HTR-8/SVneo (cell line): ENCODE results near the gene TRIP10.
"Not testable (repeated sequence)": the region's sequence is repeated elsewhere in the genome, so short reads cannot be mapped to it uniquely, and the experiment has no call there.

Source experiments
- DNase-seq: peaks from one replicate; pipeline ENCODE4 v3.0.0; 2011; ENCODE audit warnings: low spot score, mixed read lengths; ENCODE audit not compliant: insufficient read length
- FAIRE-seq: peaks from 2 replicates; lab custom pipeline; 2011; peaks lifted over from hg19 to GRCh38; lab: Jason Lieb, UNC

The TRIP10 gene

DNA sequence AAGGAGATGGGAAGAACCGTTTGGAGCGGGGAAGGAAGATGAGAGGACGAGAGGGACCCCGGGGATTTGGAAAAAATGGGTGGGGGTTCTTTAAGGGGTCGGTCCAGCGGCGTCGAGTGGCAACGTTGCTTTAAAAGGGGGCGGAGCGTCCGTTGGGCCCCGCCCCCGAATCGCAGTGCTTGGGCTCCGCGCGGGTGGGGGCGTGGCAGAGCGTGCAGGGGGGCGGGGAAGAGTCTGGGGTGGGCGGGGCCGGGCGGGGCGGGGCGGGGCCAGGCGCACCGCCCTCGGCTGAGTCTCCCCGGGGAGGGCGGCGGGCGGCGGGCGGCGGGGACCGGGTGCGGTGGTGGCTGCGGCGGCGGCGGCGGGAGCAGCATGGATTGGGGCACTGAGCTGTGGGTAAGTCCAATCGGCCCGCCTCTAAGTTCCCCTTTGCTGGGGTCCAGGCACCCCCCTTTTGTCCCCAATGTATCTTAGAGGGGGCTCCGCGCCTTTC, at the start of gene TRIP10:
TSS of gene TRIP10 (plus strand) at position 291 of the 493 bp plus-strand sequence. CDS start at position 373, 82 bp downstream.
- DNase-seq (peak; percentile 71), FAIRE-seq (peak; percentile 20)

- FAIRE-seq: no peak
Observed at GRCh38 chr19:6690160-6690885, 49.2 kb upstream of the TRIP10 start.

DNA sequence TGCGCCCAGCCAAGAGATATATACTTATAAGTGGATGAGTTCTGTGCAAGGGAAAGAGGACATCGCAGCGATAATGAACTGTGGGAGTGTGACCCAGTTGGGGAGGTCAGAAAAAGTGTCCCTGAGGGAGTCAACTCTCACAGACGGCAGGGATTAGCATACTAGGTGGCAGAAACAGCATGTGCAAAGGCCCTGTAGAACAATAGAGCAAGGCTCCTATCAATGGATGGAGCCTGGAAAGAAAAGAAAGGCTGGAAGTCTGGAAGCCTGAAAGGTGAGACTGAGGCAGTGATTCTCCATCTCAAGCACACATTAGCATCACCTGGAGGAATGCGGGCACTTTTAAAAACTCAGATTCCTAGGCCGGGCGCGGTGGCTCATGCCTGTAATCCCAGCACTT, 48.1 kb upstream of the TRIP10 start:
- FAIRE-seq: no peak
- no peak for DNase-seq

More at GRCh38 chr19:6690160-6690885, 49.2 kb upstream of the TRIP10 start:
- DNase-seq: no peak

DNA sequence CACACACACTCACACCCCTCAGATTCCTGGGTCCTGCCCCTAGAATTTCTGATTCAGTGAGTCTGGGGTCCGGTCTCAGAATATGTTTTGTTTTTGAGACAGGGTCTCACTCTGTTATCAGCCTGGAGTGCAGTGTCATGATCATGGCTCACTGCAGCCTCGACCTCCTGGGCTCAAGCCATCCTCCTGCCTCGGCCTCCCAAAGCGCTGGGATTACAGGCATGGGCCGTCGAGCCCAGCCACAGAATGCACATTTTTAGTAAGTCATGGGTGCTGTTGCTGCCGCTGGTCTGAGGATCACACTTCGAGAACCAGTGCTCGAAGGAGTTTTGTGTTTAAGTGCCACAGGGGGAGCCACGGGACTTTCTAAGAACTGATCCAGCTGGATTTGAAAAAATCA, 47.5 kb upstream of the TRIP10 start:
- FAIRE-seq (no peak), DNase-seq (no peak)

DNA sequence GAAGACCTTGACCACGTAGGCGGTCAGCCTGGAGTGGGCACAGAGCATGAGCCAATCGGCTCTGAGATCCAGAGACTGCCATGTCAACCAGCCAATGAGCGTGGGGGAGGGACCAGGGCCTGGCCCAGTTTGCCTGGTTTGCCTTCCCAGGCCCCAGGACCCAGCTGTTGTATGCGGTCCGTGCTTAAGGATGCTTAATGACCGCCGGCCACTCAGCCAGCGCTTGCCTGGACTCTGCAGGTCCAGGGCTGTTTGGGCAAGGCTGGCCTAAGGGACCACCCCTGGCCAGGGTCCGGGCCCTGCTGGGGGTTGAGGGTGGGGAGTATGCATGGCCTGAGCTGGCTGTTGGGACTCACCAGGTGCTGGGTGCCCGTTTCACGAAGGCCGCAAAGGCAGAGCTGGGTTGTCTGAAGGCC, 46.4 kb upstream of the TRIP10 start:
- FAIRE-seq (no peak), DNase-seq (no peak)

DNA sequence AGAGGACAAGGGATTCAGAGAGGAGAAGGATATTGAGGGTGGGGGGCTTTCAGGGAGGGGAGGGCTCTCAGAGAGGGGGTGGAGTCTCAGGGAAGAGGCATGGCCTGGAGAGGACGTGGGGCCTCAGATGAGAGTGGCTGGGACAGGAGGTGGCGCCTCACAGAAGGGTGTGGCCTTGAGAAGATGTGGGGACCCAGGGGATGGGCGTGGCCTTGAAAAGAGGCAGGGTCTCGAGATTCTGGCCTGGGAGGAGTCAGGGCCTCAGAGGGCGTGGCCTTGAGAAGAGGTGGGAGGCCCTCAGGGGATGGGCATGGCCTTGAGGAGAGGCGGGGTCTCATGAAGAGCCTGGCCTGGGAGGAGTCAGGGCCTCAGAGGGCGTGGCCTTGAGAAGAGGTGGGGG, 45.8 kb upstream of the TRIP10 start:
- FAIRE-seq (no peak), DNase-seq (no peak)

- DNase-seq (no peak), FAIRE-seq (no peak)
Observed at GRCh38 chr19:6694147-6694815, 45.2 kb upstream of the TRIP10 start.

DNA sequence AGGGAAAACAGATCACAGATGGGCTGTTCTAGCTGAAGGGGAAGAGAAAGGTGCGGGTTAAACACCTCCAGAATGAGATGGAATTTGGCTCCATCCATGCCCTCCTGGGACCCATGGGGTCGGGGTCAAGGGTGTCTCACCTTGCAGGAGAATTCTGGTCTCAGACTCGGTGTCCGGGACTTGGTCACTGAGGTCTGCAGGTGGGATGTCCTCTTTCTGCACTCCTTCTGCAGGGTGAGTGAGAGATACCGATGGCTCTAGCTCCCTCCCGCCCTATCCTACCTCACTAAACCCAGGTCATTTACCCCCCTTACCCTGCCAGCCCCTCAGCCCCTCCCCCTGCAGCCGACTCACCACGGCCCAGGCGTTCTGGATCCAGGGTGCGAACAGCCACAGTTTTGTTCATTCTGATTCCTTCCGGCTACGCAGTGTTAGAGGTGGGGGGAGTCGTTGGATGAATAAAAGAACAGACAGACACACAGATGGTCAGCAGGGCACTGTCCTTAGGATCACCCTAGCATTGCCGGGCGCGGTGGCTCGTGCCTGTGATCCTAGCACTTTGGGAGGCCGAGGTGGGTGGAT, 43.1 kb upstream of the TRIP10 start:
- FAIRE-seq: no peak
- DNase-seq: no peak

DNA sequence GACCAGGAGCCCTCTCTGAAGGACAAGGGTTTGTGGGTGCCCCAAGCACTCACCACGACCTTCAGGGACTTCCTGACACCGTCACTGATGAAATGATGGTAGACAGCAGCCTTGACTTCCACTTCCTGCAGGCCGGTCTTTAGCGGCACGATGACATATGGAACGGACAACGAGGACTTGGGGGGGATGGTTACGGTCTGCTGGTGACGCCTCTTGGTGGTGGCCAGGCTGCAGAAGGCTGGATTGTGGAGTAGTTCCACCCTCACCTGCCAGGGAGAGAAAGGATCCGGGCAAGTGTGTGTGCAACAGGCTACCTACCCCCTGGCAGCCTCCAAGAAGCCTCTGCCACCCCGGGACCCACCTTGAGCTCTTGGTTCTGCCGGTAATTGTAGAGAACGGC, 42.2 kb upstream of the TRIP10 start:
- DNase-seq (no peak), FAIRE-seq (no peak)

GRCh38 chr19:6699935-6700334, 39.5 kb upstream of the TRIP10 start:
- FAIRE-seq (no peak), DNase-seq (no peak)

- FAIRE-seq: no peak
- DNase-seq: no peak
Observed at GRCh38 chr19:6700586-6701316, 38.7 kb upstream of the TRIP10 start.

- DNase-seq: no peak
- no peak for FAIRE-seq
Observed at GRCh38 chr19:6705931-6706632, 33.4 kb upstream of the TRIP10 start.

DNA sequence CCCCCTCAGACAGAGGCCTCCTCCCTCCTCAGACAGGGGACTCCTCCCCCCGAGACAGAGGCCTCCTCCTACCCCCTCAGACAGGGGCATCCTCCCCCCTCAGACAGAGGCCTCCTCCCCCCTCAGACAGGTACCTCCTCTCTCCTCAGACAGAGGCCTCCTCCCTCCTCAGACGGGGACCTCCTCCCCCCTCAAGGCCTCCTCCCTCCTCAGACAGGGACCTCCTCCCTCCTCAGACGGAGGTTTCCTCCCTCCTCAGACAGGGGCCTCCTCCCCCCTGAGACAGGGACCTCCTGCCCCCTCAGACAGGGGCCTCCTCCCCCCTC, 32.9 kb upstream of the TRIP10 start:
- FAIRE-seq (no peak), DNase-seq (no peak)

- DNase-seq: no peak
- FAIRE-seq: no peak
Observed at GRCh38 chr19:6707011-6707657, 32.3 kb upstream of the TRIP10 start.

GRCh38 chr19:6707658-6708018, 31.8 kb upstream of the TRIP10 start:
- FAIRE-seq: no peak

DNA sequence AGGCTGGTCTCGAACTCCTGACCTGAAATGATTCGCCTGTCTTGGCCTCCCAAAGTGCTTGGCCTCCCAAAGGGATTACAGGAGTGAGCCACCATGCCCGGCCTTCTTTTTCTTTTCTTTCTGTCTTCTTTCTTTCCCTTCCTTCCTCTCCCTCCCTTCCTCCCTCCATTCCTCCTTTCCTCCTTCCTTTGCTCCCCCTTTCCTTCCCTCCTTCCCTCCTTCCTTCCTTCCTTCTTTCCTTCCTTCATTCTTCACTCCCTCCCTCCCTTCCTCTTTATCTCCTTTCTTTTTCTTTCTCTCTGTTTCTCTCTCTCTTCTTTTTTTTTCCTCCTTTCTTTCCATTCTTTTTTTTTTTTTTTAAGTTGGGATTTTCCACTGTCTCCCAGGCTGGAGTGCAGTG, 31.1 kb upstream of the TRIP10 start:
- DNase-seq (no peak), FAIRE-seq (no peak)

More at GRCh38 chr19:6707658-6708018, 31.8 kb upstream of the TRIP10 start:
- no peak for DNase-seq

DNA sequence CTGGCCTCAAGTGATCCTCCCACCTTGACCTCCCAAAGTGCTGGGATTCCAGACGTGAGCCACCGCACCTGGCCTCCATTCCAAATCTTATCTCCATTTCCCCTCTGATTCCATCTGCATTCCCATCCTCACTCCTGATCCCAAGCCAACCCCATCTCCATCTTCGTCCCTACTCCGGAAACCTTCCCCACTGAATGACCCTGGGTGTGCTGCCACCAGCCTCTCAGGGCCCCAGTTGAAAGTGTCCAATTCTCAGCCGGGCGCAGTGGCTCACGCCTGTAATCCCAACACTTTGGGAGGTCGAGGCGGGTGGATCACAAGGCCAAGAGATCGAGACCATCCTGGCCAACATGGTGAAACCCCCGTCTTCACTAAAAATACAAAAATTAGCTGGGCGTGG, 30.6 kb upstream of the TRIP10 start:
- not testable (repeated sequence) for FAIRE-seq, DNase-seq

DNA sequence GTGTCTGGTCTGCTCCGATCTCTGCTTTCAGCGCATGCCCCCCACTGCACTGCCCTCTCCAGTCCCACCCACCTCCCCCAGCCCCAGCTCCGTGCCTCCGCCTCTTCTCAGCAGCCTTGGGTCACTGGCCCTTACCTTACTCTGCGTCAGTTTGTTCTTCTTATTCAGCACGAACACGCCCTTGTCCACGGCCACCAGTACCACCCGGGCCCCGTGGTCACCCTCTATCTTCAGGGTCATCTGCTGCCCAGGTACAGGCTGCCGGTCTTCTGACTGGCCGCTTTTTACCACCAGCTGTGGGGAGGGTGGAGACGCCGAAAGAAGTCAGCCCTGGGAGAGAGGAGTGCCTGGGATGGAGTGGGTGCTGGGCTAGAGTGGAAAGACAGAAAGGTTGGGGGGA, 29.9 kb upstream of the TRIP10 start:
- FAIRE-seq (no peak), DNase-seq (no peak)

DNA sequence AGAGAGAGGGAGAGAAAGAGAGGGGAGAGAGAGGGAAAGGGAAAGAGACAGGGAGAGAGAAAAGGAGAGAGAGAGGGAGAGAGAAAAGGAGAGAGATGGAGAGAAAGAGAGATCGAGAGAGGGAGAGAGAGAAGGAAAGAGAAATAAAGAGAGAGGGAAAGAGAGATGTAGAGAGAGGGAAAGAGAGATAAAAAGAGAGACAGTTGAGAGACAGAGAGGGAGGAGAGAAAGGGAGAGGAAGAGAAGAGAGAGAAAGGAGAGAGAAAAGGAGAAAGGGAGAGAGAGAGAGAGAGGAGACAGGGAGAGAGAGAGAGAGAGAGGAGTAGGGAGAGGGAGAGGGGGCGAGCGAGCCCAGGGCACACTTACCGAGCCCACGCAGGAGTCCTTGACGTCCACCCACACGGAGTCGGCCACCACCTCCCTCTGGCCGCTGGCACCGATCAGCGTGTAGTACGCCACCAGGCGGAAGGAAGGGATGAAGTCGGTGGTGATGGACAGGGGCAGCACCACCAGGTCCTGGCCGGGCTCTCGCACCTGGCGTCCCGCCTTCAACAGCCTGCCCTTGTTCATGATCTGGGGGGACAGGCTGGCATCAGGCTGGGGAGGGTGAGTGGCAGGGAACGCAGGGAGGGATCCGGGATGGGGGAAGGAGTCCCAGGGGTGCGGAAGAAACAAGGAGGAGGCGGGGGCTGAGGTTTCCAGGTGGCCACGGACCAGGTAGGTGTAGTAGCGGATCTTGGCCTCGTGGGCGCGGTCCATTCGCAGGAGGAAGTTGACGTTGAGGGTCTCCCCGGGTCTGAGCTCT, 29.0 kb upstream of the TRIP10 start:
- FAIRE-seq (no peak), DNase-seq (no peak)
